ENCODE data around the gene GARNL3. TPM values are rescaled to one million over a fixed set of nuclear protein-coding genes. Genes with fewer than 3 reads are reported as not detected.

The GARNL3 gene
- total RNA-seq, 1 experiment from 2014 or later = 2.8 TPM

GRCh38 chr9:127407492-127407843 lies 142.9 kb downstream of the GARNL3 start:
- CTCF ChIA-PET = no interaction called here
- intact Hi-C loops (cut with micrococcal nuclease; ENCODE audit: unreplicated experiment) = no loop called here
- TF ChIP-seq CTCF (IDR thresholded peaks at IDR 0.05; ENCODE audit: unreplicated experiment) = no peak
- Mint-ChIP-seq H3K9me3 (ENCODE audit: low read depth, unreplicated experiment) (no peaks in the 10 kb centered on the region), H3K4me3 (ENCODE audit: low read depth, unreplicated experiment) (no peak overlapping the region), H3K27me3 (ENCODE audit: unreplicated experiment) (no peaks in the 10 kb centered on the region), H3K27ac (ENCODE audit: unreplicated experiment) (no peak overlapping the region), H3K4me1 (ENCODE audit: low read depth, unreplicated experiment) (no peaks in the 10 kb centered on the region), H3K36me3 (ENCODE audit: insufficient read depth, unreplicated experiment) (peaks cover 5% of the 10 kb centered on the region)
- no TSS peak for BruUV-seq (replicated peaks)
- no peak for DNase-seq

- no peaks in the 10 kb centered on the region for H3K27me3 Mint-ChIP-seq (ENCODE audit: unreplicated experiment)
- H3K9me3 Mint-ChIP-seq (ENCODE audit: low read depth, unreplicated experiment) = no peaks in the 10 kb centered on the region
- CTCF ChIA-PET = no interaction called here
- no TSS peak for BruUV-seq (replicated peaks)
- no peaks in the 10 kb centered on the region for H3K4me1 Mint-ChIP-seq (ENCODE audit: low read depth, unreplicated experiment)
- intact Hi-C loops (cut with micrococcal nuclease; ENCODE audit: unreplicated experiment) = no loop called here
- no peak for DNase-seq
- no peak overlapping the region for H3K4me3 Mint-ChIP-seq (ENCODE audit: low read depth, unreplicated experiment)
- H3K36me3 Mint-ChIP-seq (ENCODE audit: insufficient read depth, unreplicated experiment) = peaks cover 5% of the 10 kb centered on the region
- no peak for TF ChIP-seq CTCF (IDR thresholded peaks at IDR 0.05; ENCODE audit: unreplicated experiment)
- H3K27ac Mint-ChIP-seq (ENCODE audit: unreplicated experiment) = no peak overlapping the region
Observed at GRCh38 chr9:127411122-127411521, 146.5 kb downstream of the GARNL3 start.

- intact Hi-C loops (cut with micrococcal nuclease; ENCODE audit: unreplicated experiment) = no loop called here
- Mint-ChIP-seq H3K4me3 (ENCODE audit: low read depth, unreplicated experiment) (no peak overlapping the region), H3K9me3 (ENCODE audit: low read depth, unreplicated experiment) (no peaks in the 10 kb centered on the region), H3K4me1 (ENCODE audit: low read depth, unreplicated experiment) (no peaks in the 10 kb centered on the region), H3K27ac (ENCODE audit: unreplicated experiment) (peak overlapping the region; percentile 19), H3K36me3 (ENCODE audit: insufficient read depth, unreplicated experiment) (peaks cover 5% of the 10 kb centered on the region), H3K27me3 (ENCODE audit: unreplicated experiment) (no peaks in the 10 kb centered on the region)
- CTCF ChIA-PET = no interaction called here
- no peak for DNase-seq
- TF ChIP-seq CTCF (IDR thresholded peaks at IDR 0.05; ENCODE audit: unreplicated experiment) = no peak
- BruUV-seq (replicated peaks) = no TSS peak
Observed at GRCh38 chr9:127415141-127415540, 150.6 kb downstream of the GARNL3 start.

GRCh38 chr9:127415657-127416056 lies 151.1 kb downstream of the GARNL3 start:
- TF ChIP-seq CTCF (IDR thresholded peaks at IDR 0.05; ENCODE audit: unreplicated experiment) = no peak
- H3K4me3 Mint-ChIP-seq (ENCODE audit: low read depth, unreplicated experiment) = no peak overlapping the region
- CTCF ChIA-PET = no interaction called here
- intact Hi-C loops (cut with micrococcal nuclease; ENCODE audit: unreplicated experiment) = no loop called here
- no peaks in the 10 kb centered on the region for H3K9me3 Mint-ChIP-seq (ENCODE audit: low read depth, unreplicated experiment)
- DNase-seq = no peak
- H3K4me1 Mint-ChIP-seq (ENCODE audit: low read depth, unreplicated experiment) = no peaks in the 10 kb centered on the region
- H3K36me3 Mint-ChIP-seq (ENCODE audit: insufficient read depth, unreplicated experiment) = peaks cover 5% of the 10 kb centered on the region
- no peaks in the 10 kb centered on the region for H3K27me3 Mint-ChIP-seq (ENCODE audit: unreplicated experiment)
- no peak overlapping the region for H3K27ac Mint-ChIP-seq (ENCODE audit: unreplicated experiment)
- no TSS peak for BruUV-seq (replicated peaks)
